Measurements from ENCODE around the gene PAPPA2. TPM values are rescaled to one million over a fixed set of nuclear protein-coding genes. Genes with fewer than 3 reads are reported as not detected.
"Not testable (repeated sequence)": the region's sequence is repeated elsewhere in the genome, so short reads cannot be mapped to it uniquely, and the experiment has no call there.

Gene PAPPA2
- total RNA-seq (2014; rRNA removed; shearing (Covaris generic)) (0.19 TPM in 1 of 2 replicates, not detected in the other), total RNA-seq (2022) (not detected in 2 replicates), Bru-seq, nascent RNA (percentile 8 among the genes with signal in this experiment), BruChase-seq, experiment 1, labeled RNA remaining after a 6-hour chase (percentile 8 among the genes with signal in this experiment), BruChase-seq, experiment 2, labeled RNA remaining after a 2-hour chase (percentile 9 among the genes with signal in this experiment)
- long read RNA-seq, partial matches to known transcripts: 0 of 1 reads
- long read RNA-seq, other reads (novel, unspliced or antisense): 1 of 1 reads

- no peak for DNase-seq (ENCODE audit: low spot score)
- H3K27ac ChIP-seq (ENCODE audit: low read depth, low read length, poor library complexity, severe bottlenecking): no peak within 1 kb of the TSS
- no peak within 1 kb of the TSS for H3K4me2 ChIP-seq (ENCODE audit: low read length)
- H3K4me3 ChIP-seq (ENCODE audit: low read depth, low read length, poor library complexity, severe bottlenecking): no peak within 1 kb of the TSS
- ChIA-PET POLR2A (no interaction called here), CTCF (ENCODE audit: unreplicated experiment) (no interaction called here)
- TF ChIP-seq CTCF (conservative IDR thresholded peaks at IDR 0.05; ENCODE audit: low read length) (no peak), EZH2phosphoT487 (IDR thresholded peaks at IDR 0.05; ENCODE audit: borderline replicate concordance, low read depth, low read length) (no peak)
- H4K20me1 ChIP-seq (ENCODE audit: insufficient read depth, low read length): no peaks in the 10 kb centered on the region
- H3K79me2 ChIP-seq (ENCODE audit: insufficient read depth, low read depth, low read length): no peaks in the 10 kb centered on the region
- no peak within 1 kb of the TSS for H2AFZ ChIP-seq (ENCODE audit: low read length)
- intact Hi-C loops (cut with micrococcal nuclease; ENCODE audit: unreplicated experiment): no loop called here
- no peaks in the 10 kb centered on the region for H3K9me2 ChIP-seq (ENCODE audit: insufficient read depth, low read length)
- no peaks in the 10 kb centered on the region for H3K4me1 ChIP-seq (ENCODE audit: insufficient read depth, low read length, poor library complexity, severe bottlenecking)
- BruUV-seq (replicated peaks): no TSS peak
- no peaks in the 10 kb centered on the region for H3K36me3 ChIP-seq (ENCODE audit: insufficient read depth, low read length)
- H3K9me3 ChIP-seq (ENCODE audit: low read length): no peaks in the 10 kb centered on the region
Measured at GRCh38 chr1:176462674-176463378, at the start of gene PAPPA2. TSS of gene PAPPA2 (plus strand) at chr1:176463175. CDS start at chr1:176556323, 93,148 bp downstream.

GRCh38 chr1:176416777-176417176 lies 46.2 kb upstream of the PAPPA2 start:
- ChIA-PET POLR2A (no interaction called here), CTCF (ENCODE audit: unreplicated experiment) (no interaction called here)
- no peak for DNase-seq (ENCODE audit: low spot score)
- H4K20me1 ChIP-seq (ENCODE audit: insufficient read depth, low read length): no peaks in the 10 kb centered on the region
- BruUV-seq (replicated peaks): no TSS peak
- H3K9me2 ChIP-seq (ENCODE audit: insufficient read depth, low read length): no peaks in the 10 kb centered on the region
- no peak overlapping the region for H3K27ac ChIP-seq (ENCODE audit: low read depth, low read length, poor library complexity, severe bottlenecking)
- H3K79me2 ChIP-seq (ENCODE audit: insufficient read depth, low read depth, low read length): no peaks in the 10 kb centered on the region
- no peak for TF ChIP-seq CTCF (conservative IDR thresholded peaks at IDR 0.05; ENCODE audit: low read length)
- TF ChIP-seq EZH2phosphoT487 (IDR thresholded peaks at IDR 0.05; ENCODE audit: borderline replicate concordance, low read depth, low read length): no peak
- H3K4me3 ChIP-seq (ENCODE audit: low read depth, low read length, poor library complexity, severe bottlenecking): no peak overlapping the region
- no peak overlapping the region for H2AFZ ChIP-seq (ENCODE audit: low read length)
- H3K4me2 ChIP-seq (ENCODE audit: low read length): no peak overlapping the region
- no peaks in the 10 kb centered on the region for H3K4me1 ChIP-seq (ENCODE audit: insufficient read depth, low read length, poor library complexity, severe bottlenecking)
- intact Hi-C loops (cut with micrococcal nuclease; ENCODE audit: unreplicated experiment): no loop called here
- H3K9me3 ChIP-seq (ENCODE audit: low read length): no peaks in the 10 kb centered on the region
- no peaks in the 10 kb centered on the region for H3K36me3 ChIP-seq (ENCODE audit: insufficient read depth, low read length)

GRCh38 chr1:176419608-176420007 lies 43.4 kb upstream of the PAPPA2 start:
- H2AFZ ChIP-seq (ENCODE audit: low read length); BruUV-seq (replicated peaks); intact Hi-C loops (cut with micrococcal nuclease; ENCODE audit: unreplicated experiment); H3K79me2 ChIP-seq (ENCODE audit: insufficient read depth, low read depth, low read length); H3K36me3 ChIP-seq (ENCODE audit: insufficient read depth, low read length); H4K20me1 ChIP-seq (ENCODE audit: insufficient read depth, low read length); H3K9me3 ChIP-seq (ENCODE audit: low read length); CTCF ChIA-PET (ENCODE audit: unreplicated experiment); H3K27ac ChIP-seq (ENCODE audit: low read depth, low read length, poor library complexity, severe bottlenecking); H3K4me2 ChIP-seq (ENCODE audit: low read length); H3K4me1 ChIP-seq (ENCODE audit: insufficient read depth, low read length, poor library complexity, severe bottlenecking); DNase-seq (ENCODE audit: low spot score); H3K9me2 ChIP-seq (ENCODE audit: insufficient read depth, low read length); POLR2A ChIA-PET; H3K4me3 ChIP-seq (ENCODE audit: low read depth, low read length, poor library complexity, severe bottlenecking): not testable (repeated sequence)

All from OCI-LY7 (cell line).